ENCODE results near the gene GRB7. TPM values are rescaled to one million over a fixed set of nuclear protein-coding genes. Genes with fewer than 3 reads are reported as not detected.

GRB7 gene
- total and polyA plus RNA-seq, 2 donors (not counting 3 experiments of a cell fraction or from before 2014, with no cell fraction given): 0.04 TPM; not detected in 1

- TF ChIP-seq POLR2A (IDR thresholded peaks at IDR 0.05; ENCODE audit: low read depth, low read length) (no peak), GATA2 (IDR thresholded peaks at IDR 0.05; ENCODE audit: insufficient read depth, insufficient read length, low read depth, low read length) (no peak), CTCF (IDR thresholded peaks at IDR 0.05; ENCODE audit: extremely low read depth in 1 of 2, insufficient read depth in 1 of 2, low read depth in 1 of 2, low read length in 2 of 2) (no peak), MYC (IDR thresholded peaks at IDR 0.05; ENCODE audit: low read depth, low read length) (no peak)
- no peak overlapping the region for H3K9ac ChIP-seq (replicated peaks; ENCODE audit: extremely low read depth, insufficient read depth, low read length)
- H3K9me1 ChIP-seq (replicated peaks; ENCODE audit: control insufficient read depth, extremely low read depth, insufficient read depth, low read length): no peaks in the 10 kb centered on the region
- H3K4me3 ChIP-seq (replicated peaks in 1 of 3; ENCODE audit: insufficient read depth in 1 of 3, low read depth in 1 of 3, low read length in 3 of 3): no peak overlapping the region
- no peak overlapping the region for H3K4me2 ChIP-seq (ENCODE audit: insufficient read depth, low read length)
- no peak for FAIRE-seq
- no peaks in the 10 kb centered on the region for H3K79me2 ChIP-seq (ENCODE audit: control insufficient read depth, insufficient read depth, low read length)
- peaks cover 0 to 3% of the 10 kb centered on the region in 2 experiments for H3K36me3 ChIP-seq (ENCODE audit: control insufficient read depth in 2 of 2, extremely low read depth in 1 of 2, insufficient read depth in 2 of 2, low read length in 2 of 2)
- H3K9me3 ChIP-seq (replicated peaks; ENCODE audit: control insufficient read depth, insufficient read depth, low read length): no peaks in the 10 kb centered on the region
- peaks cover 2% of the 10 kb centered on the region for H3K4me1 ChIP-seq (ENCODE audit: control insufficient read depth, extremely low read depth, insufficient read depth, low read length)
- H3K27me3 ChIP-seq (ENCODE audit: control insufficient read depth in 2 of 2, insufficient read depth in 2 of 2, low read length in 2 of 2): no peaks in the 10 kb centered on the region
- H2AFZ ChIP-seq (ENCODE audit: low read depth, low read length): no peak overlapping the region
- no TSS peak for BruUV-seq (replicated peaks)
- ChIA-PET POLR2A (no interaction called here), CTCF (no interaction called here)
- H3K27ac ChIP-seq (ENCODE audit: insufficient read depth, low read depth, low read length): no peak overlapping the region
- H4K20me1 ChIP-seq (replicated peaks; ENCODE audit: control insufficient read depth, extremely low read depth, insufficient read depth, low read length): no peaks in the 10 kb centered on the region
- no peak for DNase-seq (ENCODE audit: low read depth, low spot score)
- intact Hi-C loops (cut with micrococcal nuclease) (no loop called here), dilution Hi-C loops (cut with MboI; ENCODE audit: extremely low pct_ligation_motif_present, low sequenced_read_pairs) (no loop called here)
Measured at GRCh38 chr17:39706921-39707337, 30.8 kb upstream of the GRB7 start.

DNA sequence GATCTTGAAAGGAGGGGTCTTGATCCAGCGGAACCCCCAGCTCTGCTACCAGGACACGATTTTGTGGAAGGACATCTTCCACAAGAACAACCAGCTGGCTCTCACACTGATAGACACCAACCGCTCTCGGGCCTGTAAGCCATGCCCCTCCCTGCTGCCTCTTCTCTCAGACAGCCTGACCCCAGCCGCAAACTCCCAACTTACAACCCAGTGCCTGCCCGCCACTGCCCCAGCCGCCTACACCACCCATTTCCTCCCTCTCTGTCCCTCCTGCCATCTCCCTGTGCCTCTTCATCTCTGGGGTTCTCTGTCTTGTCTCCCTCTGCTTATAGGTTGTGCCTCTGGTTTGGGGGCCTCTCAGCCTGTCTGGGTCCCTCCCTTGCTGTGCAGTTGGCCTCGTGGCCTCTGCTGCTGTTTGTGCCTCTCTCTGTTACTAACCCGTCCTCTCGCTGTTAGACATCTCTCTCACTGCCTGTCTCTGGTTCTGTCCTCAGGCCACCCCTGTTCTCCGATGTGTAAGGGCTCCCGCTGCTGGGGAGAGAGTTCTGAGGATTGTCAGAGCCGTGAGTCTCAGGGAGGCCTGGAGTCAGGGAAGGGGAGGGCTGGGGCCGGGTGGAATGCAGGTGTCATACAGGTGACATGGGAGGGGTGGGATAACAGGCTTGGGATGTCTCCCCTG lies 28.3 kb upstream of the GRB7 start:
- Histone ChIP-seq H3K9me3 (replicated peaks; ENCODE audit: control insufficient read depth, insufficient read depth, low read length) (no peaks in the 10 kb centered on the region), H3K4me3 (replicated peaks in 1 of 3; ENCODE audit: insufficient read depth in 1 of 3, low read depth in 1 of 3, low read length in 3 of 3) (no peak overlapping the region), H3K79me2 (ENCODE audit: control insufficient read depth, insufficient read depth, low read length) (no peaks in the 10 kb centered on the region), H2AFZ (ENCODE audit: low read depth, low read length) (no peak overlapping the region), H3K4me1 (ENCODE audit: control insufficient read depth, extremely low read depth, insufficient read depth, low read length) (peaks cover 2% of the 10 kb centered on the region), H3K36me3 (ENCODE audit: control insufficient read depth in 2 of 2, extremely low read depth in 1 of 2, insufficient read depth in 2 of 2, low read length in 2 of 2) (peaks cover 0 to 3% of the 10 kb centered on the region in 2 experiments), H3K9me1 (replicated peaks; ENCODE audit: control insufficient read depth, extremely low read depth, insufficient read depth, low read length) (no peaks in the 10 kb centered on the region), H4K20me1 (replicated peaks; ENCODE audit: control insufficient read depth, extremely low read depth, insufficient read depth, low read length) (no peaks in the 10 kb centered on the region), H3K4me2 (ENCODE audit: insufficient read depth, low read length) (no peak overlapping the region), H3K27me3 (ENCODE audit: control insufficient read depth in 2 of 2, insufficient read depth in 2 of 2, low read length in 2 of 2) (no peaks in the 10 kb centered on the region), H3K9ac (replicated peaks; ENCODE audit: extremely low read depth, insufficient read depth, low read length) (no peak overlapping the region), H3K27ac (ENCODE audit: insufficient read depth, low read depth, low read length) (no peak overlapping the region)
- no peak for DNase-seq (ENCODE audit: low read depth, low spot score)
- FAIRE-seq: no peak
- CTCF ChIA-PET: interaction anchor here (1.4 to 1.8 kb wide), 2 partner anchors 21 to 86 kb away, joined by 3 to 5 read pairs; partner anchors contain the start of gene MIEN1
- TF ChIP-seq MYC (IDR thresholded peaks at IDR 0.05; ENCODE audit: low read depth, low read length) (no peak), CTCF (IDR thresholded peaks at IDR 0.05; ENCODE audit: extremely low read depth in 1 of 2, insufficient read depth in 1 of 2, low read depth in 1 of 2, low read length in 2 of 2) (no peak)
- intact Hi-C loops (cut with micrococcal nuclease) (no loop called here), dilution Hi-C loops (cut with MboI; ENCODE audit: extremely low pct_ligation_motif_present, low sequenced_read_pairs) (no loop called here)
- BruUV-seq (replicated peaks): no TSS peak
- POLR2A ChIA-PET: no interaction called here

All from endothelial cell of umbilical vein (primary cell).